Mesodermal cell (in vitro differentiated cells): Measurements from ENCODE around the gene NAT9.

ENCODE experiments used
- H3K27ac ChIP-seq: 2 replicates; pipeline ENCODE4 v1.7.0; 2013; ENCODE audit warnings: mild to moderate bottlenecking, low read depth, low read length, moderate library complexity; ENCODE audit not compliant: severe bottlenecking
- H3K36me3 ChIP-seq: 2 replicates; pipeline ENCODE4 v1.7.1; 2013; ENCODE audit warnings: mild to moderate bottlenecking, low read length, moderate library complexity; ENCODE audit not compliant: control insufficient read depth, insufficient read depth
- H3K4me1 ChIP-seq: one replicate; pipeline ENCODE4 v1.7.1; 2013; ENCODE audit warnings: mild to moderate bottlenecking, low read length; ENCODE audit not compliant: insufficient read depth, control insufficient read depth, poor library complexity, severe bottlenecking
- H3K4me3 ChIP-seq: 2 replicates; pipeline ENCODE4 v1.7.0; 2013; ENCODE audit warnings: low read length, control low read depth, mild to moderate bottlenecking; ENCODE audit not compliant: insufficient read depth, poor library complexity, severe bottlenecking; ENCODE audit errors: extremely low read depth
- H3K9me3 ChIP-seq: 2 replicates; pipeline ENCODE4 v1.7.1; 2013; ENCODE audit warnings: mild to moderate bottlenecking, low read length, moderate library complexity; ENCODE audit not compliant: control insufficient read depth
- WGBS, 2 experiments: methylation state at CpG; one replicate each; pipeline ENCODE4 v1.1.5; 2013; ENCODE audit warnings: missing lambda C conversion rate in 2 of 2; ENCODE audit not compliant: insufficient coverage in 2 of 2; 5-methylcytosine and 5-hydroxymethylcytosine counted together

Gene NAT9

GRCh38 chr17:74779501-74779900 is 3.4 kb upstream of the NAT9 start:
- H3K4me3 ChIP-seq: no peak overlapping the region
- H3K9me3 ChIP-seq: no peaks in the 10 kb centered on the region
- peaks cover 12% of the 10 kb centered on the region for H3K4me1 ChIP-seq
- peaks cover 39% of the 10 kb centered on the region for H3K36me3 ChIP-seq
- H3K27ac ChIP-seq: no peak overlapping the region
- WGBS, 2 experiments: 87% methylated on average over 8 of the region's 8 CpGs

- H3K9me3 ChIP-seq: no peaks in the 10 kb centered on the region
- H3K4me3 ChIP-seq: no peak overlapping the region
- peaks cover 15% of the 10 kb centered on the region for H3K4me1 ChIP-seq
- H3K36me3 ChIP-seq: peaks cover 35% of the 10 kb centered on the region
- WGBS, 2 experiments: 69 to 76% methylated on average over 3 to 4 of the region's 5 CpGs
- H3K27ac ChIP-seq: no peak overlapping the region
Observed at GRCh38 chr17:74778960-74779359, 2.8 kb upstream of the NAT9 start.

GRCh38 chr17:74777901-74778515 is 1.9 kb upstream of the NAT9 start:
- H3K27ac ChIP-seq: no peak overlapping the region
- H3K36me3 ChIP-seq: peaks cover 36% of the 10 kb centered on the region
- H3K4me3 ChIP-seq: no peak overlapping the region
- H3K4me1 ChIP-seq: peaks cover 25% of the 10 kb centered on the region
- H3K9me3 ChIP-seq: no peaks in the 10 kb centered on the region
- 76 to 88% methylated on average over 4 to 5 of the region's 6 CpGs for WGBS, 2 experiments

- peak overlapping the region; percentile 73 for H3K4me3 ChIP-seq
- H3K9me3 ChIP-seq: no peaks in the 10 kb centered on the region
- peaks cover 28% of the 10 kb centered on the region for H3K4me1 ChIP-seq
- no peak overlapping the region for H3K27ac ChIP-seq
- peaks cover 46% of the 10 kb centered on the region for H3K36me3 ChIP-seq
- WGBS, 2 experiments: 48 to 64% methylated on average over 7 to 8 of the region's 10 CpGs
Observed at GRCh38 chr17:74776990-74777389, 845 bp upstream of the NAT9 start.

- peak overlapping the region; percentile 73 for H3K4me3 ChIP-seq
- H3K4me1 ChIP-seq: peaks cover 28% of the 10 kb centered on the region
- H3K36me3 ChIP-seq: peaks cover 44% of the 10 kb centered on the region
- no peaks in the 10 kb centered on the region for H3K9me3 ChIP-seq
- H3K27ac ChIP-seq: peak overlapping the region; percentile 79
- 32 to 42% methylated on average over 10 to 11 of the region's 12 CpGs for WGBS, 2 experiments
Observed at GRCh38 chr17:74775409-74776043, 619 bp downstream of the NAT9 start.

GRCh38 chr17:74773871-74774286 is 2.3 kb downstream of the NAT9 start:
- H3K9me3 ChIP-seq: no peaks in the 10 kb centered on the region
- H3K27ac ChIP-seq: peak overlapping the region; percentile 81
- H3K4me3 ChIP-seq: no peak overlapping the region
- H3K36me3 ChIP-seq: peaks cover 47% of the 10 kb centered on the region
- H3K4me1 ChIP-seq: peaks cover 28% of the 10 kb centered on the region
- 78 to 100% methylated on average over 1 to 6 of the region's 6 CpGs for WGBS, 2 experiments

- WGBS, 2 experiments: 90 to 95% methylated on average over 6 of the region's 6 CpGs
- peaks cover 28% of the 10 kb centered on the region for H3K4me1 ChIP-seq
- peak overlapping the region; percentile 81 for H3K27ac ChIP-seq
- H3K9me3 ChIP-seq: no peaks in the 10 kb centered on the region
- H3K36me3 ChIP-seq: peaks cover 52% of the 10 kb centered on the region
- no peak overlapping the region for H3K4me3 ChIP-seq
Observed at GRCh38 chr17:74773414-74773813, 2.7 kb downstream of the NAT9 start.

- no peak overlapping the region for H3K27ac ChIP-seq
- H3K36me3 ChIP-seq: peaks cover 66% of the 10 kb centered on the region
- H3K4me3 ChIP-seq: no peak overlapping the region
- H3K9me3 ChIP-seq: no peaks in the 10 kb centered on the region
- 94 to 98% methylated on average over 7 to 11 of the region's 13 CpGs for WGBS, 2 experiments
- peaks cover 20% of the 10 kb centered on the region for H3K4me1 ChIP-seq
Observed at GRCh38 chr17:74772053-74772452, 4.1 kb downstream of the NAT9 start.

GRCh38 chr17:74771319-74771914 is 4.7 kb downstream of the NAT9 start:
- peaks cover 72% of the 10 kb centered on the region for H3K36me3 ChIP-seq
- WGBS, 2 experiments: 85 to 93% methylated on average over 8 of the region's 9 CpGs
- no peak overlapping the region for H3K4me3 ChIP-seq
- no peaks in the 10 kb centered on the region for H3K9me3 ChIP-seq
- no peak overlapping the region for H3K27ac ChIP-seq
- H3K4me1 ChIP-seq: peaks cover 17% of the 10 kb centered on the region

GRCh38 chr17:74770498-74771318 is 5.4 kb downstream of the NAT9 start:
- Histone ChIP-seq H3K4me1 (peaks cover 17% of the 10 kb centered on the region), H3K36me3 (peaks cover 78% of the 10 kb centered on the region), H3K9me3 (no peaks in the 10 kb centered on the region), H3K4me3 (no peak overlapping the region), H3K27ac (no peak overlapping the region)
- WGBS, 2 experiments: 73% methylated on average over 15 to 16 of the region's 16 CpGs
